GM21723 (cell line): Measurements from ENCODE around the gene MLLT1.

Experiments used
- ATAC-seq: cut with Tn5 transposase; IDR thresholded peaks from one replicate; pipeline ENCODE4 v1.9.1; 2021; ENCODE audit warnings: mild to moderate bottlenecking, moderate library complexity; ENCODE audit not compliant: unreplicated experiment

The MLLT1 gene

DNA sequence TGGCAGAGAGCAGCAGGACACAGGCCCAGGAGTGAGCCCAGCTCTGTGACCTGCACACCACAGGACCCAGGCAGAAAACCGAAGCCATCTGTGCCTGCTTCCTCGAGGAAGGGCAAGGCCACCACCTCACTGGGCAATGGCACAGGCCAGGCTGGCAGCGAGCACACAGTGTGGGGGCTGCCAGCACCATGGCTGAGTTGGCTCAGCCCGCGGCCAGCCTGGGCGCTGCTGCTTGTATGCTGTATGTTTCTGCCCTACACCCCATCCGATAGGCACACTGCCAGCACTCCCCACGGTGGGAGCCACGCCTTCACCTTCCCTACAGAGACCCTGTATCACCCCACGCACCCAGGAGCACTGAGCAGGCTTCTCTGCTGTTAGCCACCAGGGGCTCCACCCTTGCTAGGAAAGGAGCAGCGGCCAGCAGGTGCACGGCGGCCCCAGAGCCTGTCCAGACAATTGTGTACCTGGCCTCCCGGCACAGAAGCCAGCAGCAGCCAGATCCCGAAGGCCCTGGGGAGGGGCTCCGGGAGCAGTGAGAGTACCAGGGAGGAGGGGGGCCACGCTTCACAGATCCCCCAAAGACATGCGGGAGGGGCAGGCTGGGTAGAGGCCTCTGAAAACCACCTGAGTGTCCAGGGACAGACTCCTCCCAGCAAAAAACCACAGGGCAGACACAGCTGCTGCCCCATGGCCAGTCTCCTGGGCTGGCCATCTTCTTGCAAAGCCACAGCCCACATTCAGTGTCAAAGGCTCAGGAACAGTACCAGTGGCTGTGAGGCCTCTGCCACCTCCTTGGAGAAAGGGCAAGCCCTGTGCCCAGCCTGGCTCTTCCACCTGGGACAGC is 56.1 kb downstream of the MLLT1 start:
- no peak for ATAC-seq

DNA sequence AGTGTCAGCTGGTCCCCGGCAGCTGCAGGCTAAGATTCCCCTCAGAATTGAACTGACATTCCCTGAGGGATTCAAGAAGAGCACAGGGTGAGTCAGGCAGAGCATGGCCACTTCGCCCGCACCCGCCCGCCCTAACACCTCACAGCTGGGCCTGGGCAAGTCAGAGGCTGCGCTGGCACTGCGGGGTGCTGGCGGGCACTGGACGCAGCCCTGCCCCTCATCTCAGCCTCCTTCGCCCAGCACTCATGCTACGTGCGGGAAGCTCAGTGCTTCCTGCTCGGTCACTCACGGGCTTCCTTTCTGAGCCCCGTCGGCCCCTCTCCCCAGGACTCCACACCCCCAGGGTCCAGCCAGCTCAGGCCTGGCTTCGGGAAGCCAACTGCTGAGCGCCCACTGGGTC is 56.9 kb downstream of the MLLT1 start:
- ATAC-seq: no peak

DNA sequence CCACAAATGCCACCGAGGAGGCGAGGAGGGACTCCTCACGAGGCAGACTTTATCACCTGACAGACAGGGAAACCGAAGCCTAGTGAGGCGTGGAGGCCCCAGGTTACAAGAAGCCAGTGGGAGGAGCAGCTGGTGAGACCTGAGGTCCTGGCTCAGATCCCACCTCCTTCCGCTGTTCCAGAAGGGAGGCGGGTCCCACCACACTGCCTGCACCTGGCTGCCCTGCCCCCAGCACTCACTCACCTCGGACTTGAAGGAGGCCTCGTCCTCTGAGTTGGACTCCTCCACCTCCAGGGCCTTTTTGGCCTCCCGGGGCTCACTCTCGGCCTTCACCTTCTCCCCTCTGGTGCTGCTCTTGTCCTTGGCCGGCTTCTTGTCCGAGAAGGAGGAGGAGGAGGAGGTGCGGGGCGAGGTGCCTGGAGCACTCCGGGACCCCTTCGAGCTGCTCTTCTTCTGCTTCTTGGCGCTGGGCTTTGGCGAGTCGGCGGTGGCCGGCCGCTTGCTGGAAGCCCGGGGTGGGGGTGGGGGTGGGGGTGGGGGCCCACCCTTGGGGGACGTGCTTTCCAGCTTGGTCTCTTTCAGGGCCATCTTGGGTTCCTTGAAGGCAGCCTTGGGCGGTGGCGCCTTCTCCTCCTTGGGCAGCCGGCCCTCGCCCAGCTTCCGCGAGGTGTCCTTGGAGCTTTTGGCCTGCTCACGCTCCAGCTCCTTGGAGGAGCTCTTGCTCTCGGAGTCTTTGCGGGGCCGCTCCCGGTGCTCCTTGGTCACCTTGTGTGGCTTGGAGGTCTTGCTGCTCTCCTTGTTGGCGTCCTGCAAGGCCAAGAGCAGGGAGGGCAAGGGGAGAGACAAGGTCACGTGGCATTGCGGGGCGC is 57.7 kb downstream of the MLLT1 start:
- no peak for ATAC-seq

DNA sequence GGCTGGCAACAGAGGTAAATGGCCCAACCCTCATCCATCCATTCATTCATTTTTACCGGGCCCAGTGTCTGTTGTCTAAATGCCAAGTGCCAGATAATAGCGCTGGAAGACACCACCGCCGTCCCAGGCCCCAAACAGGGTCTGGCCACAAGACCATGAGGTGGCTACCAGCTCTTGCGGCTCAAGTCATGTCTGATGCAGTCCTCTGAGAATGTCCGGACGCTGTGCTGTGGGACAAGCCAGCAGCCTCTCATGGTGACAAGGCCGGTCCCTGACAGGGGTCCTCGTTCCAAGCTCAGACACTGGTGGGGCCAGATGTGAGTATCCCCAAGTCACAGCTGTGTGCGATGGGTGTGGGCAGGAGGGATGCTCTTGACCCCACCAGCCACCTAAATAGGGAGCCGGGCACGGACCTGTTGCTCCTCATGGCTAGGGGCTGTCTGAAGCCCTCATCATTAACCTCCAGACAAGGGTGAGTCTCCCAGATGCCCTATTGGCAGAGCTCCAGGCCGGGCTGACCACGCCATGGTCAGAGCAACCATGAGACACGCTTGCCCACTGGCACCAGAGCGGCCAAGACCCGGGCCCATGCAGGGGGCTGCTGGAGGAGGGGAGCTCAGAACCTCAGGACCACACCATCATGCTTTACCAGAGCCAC is 58.4 kb downstream of the MLLT1 start:
- no peak for ATAC-seq

DNA sequence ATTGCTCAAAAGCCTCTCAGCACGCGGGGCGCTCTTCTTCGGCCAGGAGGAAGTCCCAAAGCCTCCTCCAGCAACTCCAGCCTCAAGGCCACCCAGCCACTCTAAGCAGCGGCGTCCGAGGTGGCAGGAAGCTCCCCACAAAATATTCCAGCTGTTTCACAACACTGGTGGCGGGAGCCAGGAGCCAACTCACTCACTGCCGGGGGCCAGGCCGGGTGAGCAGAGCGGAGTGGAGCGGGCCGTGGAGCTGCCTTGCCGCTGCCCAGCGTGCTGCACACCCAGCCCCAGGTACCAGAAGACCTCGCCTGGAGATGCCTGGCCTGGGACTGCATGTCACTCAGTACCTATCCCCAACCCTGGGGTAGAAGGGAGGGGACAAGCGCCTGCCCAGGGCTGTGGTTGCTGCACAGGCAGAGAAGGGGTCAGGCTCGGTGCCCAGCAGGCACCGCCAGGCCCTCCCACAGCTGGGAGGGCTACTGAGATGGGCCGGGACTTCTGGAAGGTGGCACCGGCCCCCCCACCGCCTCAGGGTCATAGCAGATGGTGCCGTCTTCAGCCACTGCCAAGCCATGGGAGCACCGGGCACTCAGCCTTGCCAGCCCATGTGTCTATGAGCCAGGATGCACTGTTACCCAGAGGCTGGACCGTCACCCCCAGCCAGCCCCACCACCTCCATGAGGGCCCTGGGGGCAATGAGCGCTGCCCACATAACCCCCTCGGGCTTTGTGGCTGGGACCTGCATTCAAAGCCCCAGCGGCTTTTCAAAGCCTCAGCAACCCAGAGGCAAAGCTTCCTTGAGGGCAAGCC is 59.2 kb downstream of the MLLT1 start:
- no peak for ATAC-seq

- no peak for ATAC-seq
These were observed 60.0 kb downstream of the MLLT1 start for GRCh38 chr19:6219586-6220290.

GRCh38 chr19:6219147-6219525 is 60.6 kb downstream of the MLLT1 start:
- no peak for ATAC-seq

DNA sequence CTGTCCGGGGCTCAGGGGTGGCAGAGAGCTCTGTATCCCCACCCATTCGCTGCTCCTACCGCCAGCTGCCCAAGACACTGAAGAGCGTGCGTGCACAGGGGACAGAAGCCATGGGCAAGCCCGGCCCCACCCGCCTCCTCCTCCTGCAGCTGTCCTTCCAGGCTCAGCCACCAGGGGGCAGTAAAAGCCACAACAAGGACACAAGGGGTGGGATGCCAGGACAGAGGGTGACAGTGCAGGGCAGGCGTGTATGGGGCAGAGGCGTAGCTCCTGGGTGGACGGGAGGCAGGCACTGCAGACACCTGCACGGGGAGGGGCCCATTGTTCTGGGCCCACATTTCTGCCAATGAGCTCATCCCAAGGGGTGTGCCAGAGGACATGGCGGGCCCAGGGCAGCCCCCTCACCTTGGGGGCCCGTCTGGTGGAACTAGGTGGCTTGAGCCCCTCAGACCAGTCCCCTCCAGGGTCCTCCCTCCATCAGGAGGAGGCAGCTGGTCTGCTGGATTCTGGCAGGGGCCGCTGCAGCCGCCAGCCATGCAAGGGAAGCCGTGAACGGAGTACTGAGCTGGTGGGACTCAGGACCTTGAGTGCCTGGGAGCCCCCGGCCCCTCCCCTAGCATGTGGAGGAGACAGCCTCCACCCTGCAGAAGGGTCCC is 61.2 kb downstream of the MLLT1 start:
- no peak for ATAC-seq

GRCh38 chr19:6217752-6218334 is 61.9 kb downstream of the MLLT1 start:
- no peak for ATAC-seq

DNA sequence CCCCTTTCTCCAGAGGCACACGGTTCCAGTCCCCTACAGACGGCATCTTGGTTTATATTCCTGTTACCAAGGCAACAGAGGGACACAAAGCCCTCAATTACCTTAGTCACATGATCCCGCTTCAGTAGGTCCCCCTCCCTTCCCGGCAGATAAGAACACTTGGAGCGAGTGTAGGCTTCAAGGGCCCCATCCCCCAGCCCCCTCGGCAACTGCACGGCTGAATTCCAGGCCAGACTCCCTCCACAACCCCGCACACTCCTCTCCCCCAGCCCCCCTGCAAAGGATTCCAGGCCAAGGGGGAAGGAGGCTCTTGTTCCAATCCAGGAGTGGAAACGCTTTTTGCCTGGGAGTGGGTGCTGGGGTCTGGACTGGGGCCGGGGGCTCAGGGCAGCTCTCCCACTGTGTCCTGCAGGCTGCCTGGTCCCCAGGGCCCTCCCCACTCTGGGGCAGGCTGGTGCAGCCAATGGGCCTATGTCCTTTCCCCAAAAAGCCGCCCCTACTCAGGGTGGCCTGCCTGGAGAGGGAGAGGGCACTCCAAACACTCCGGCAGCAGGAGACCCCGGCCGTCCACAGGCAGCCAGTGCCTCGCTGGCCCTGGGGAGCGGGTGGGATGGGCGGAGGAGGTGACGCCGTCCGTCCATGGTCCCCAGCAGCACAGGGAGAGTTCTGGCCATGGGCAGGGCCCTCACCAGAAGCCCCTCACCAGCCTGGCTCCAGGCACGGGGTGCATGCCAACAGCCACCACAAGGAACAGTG is 62.6 kb downstream of the MLLT1 start:
- ATAC-seq: no peak

DNA sequence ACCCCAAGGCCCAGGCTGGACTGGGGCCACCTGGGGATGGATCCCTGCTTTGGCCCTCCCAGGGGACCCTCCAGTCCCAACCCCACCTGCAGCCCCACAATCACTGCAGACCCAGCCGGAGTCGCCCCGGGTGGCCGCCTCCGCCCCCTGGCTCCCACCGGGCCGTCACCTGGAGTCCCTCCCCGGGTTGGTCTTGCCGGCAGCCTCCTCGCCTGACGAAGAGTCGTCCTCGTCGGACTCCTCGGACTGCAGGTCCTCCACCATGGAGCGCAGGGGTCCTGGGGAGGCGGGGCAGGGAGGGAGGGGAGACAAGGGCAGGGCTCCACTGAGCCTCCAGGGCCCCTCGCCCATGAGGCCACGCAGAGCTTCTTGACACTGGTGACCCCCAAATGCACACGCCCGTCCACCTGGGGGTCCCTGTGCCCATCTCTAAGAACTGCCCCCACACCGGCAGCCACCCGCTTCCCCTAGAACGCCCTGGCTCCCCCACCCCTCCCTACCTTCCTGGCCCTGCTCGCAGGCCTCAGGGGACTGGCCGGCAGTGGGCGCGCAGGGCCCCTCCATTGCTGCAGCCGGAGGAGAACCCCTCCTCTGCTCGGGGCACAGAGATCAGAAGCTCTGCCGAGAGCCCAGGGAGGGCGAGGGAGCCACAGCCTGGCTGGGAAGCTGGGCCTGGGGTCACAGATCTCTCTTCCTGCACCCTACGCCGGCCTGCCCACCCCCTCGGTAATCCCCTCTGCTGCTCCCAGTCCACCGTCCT is 63.4 kb downstream of the MLLT1 start:
- no peak for ATAC-seq

GRCh38 chr19:6215701-6216235 is 64.0 kb downstream of the MLLT1 start:
- no peak for ATAC-seq

DNA sequence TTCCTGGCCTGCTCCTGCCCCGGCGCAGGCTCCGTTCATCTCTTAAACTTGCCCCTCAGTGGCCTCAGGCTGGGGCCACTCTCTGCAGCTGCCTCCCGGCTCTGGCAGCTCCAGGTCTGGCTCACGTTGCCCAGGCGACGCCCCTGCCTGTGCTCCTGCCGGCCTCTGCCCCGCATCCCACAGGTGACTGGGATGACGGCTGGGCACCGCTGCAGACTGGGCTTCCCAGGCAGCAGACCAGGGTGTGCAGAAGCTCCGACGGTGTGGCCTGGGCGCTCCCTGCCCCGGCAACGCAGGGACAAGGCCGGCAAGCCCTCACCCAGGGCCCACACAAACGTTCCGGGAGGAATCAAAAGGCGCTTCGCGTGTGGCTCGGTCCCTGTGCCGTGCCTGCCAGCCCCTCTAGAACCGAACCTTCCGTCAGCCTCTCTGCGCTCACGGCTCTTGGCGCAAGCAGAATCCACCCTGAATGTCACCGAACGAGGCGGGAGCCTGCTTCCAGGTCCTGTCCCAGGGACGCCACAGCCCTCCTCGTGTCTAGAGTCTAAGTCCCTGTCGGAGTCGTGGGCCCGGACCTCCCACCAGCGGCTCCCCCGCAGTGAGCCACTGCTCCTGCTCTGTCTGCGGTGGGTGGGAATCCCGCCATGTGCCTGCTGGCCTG is 64.8 kb downstream of the MLLT1 start:
- no peak for ATAC-seq

GRCh38 chr19:6213696-6214641 is 65.8 kb downstream of the MLLT1 start:
- no peak for ATAC-seq

DNA sequence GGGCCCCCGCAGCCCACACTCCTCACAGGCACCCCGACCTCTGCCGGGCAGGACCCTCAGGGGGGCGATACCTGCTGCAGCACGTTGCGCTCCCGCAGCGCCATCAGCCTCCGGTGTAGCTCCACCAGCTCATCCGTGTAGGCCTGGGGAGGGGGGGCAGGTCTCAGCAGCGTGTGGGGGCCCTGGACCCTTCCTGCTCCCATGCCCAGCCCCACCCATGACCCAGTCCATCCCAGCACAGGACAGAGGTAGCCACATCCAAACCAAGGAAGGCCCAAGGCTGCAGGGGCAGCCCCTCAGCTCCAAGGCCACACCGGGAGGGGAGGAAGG is 66.5 kb downstream of the MLLT1 start:
- no peak for ATAC-seq
